Liver (tissue), 3 donors: ENCODE results near the gene SHH.

Source experiments
- ATF3 ChIP-seq: IDR thresholded peaks from 2 replicates; pipeline ENCODE4 v1.6.1; 2016; ENCODE audit warnings: antibody characterized with exemption
- CTCF ChIP-seq: fragments of 150-350 bp; IDR thresholded peaks from 2 replicates; pipeline ENCODE4 v1.5.1; 2017; ENCODE audit warnings: improper control_type of control experiment, low read depth, low read length; ENCODE audit not compliant: missing input control
- EGR1 ChIP-seq, 2 donors: IDR thresholded peaks; 2 replicates each; pipeline ENCODE4 v1.6.1; 2016 to 2018; ENCODE audit warnings: antibody characterized with exemption in 2 of 2, low read depth in 2 of 2
- FOXA1 ChIP-seq: IDR thresholded peaks from 2 replicates; pipeline ENCODE4 v1.6.1; 2016; ENCODE audit warnings: antibody characterized with exemption
- GABPA ChIP-seq, 2 donors: IDR thresholded peaks in 1 of 2; conservative IDR thresholded peaks in 1 of 2; 2 replicates each; pipeline ENCODE4 v1.6.1; 2016; ENCODE audit warnings: antibody characterized with exemption in 2 of 2, mild to moderate bottlenecking in 1 of 2, moderate library complexity in 1 of 2
- MAX ChIP-seq: IDR thresholded peaks from 2 replicates; pipeline ENCODE4 v1.6.1; 2016; ENCODE audit warnings: antibody characterized with exemption
- NR2F2 ChIP-seq: IDR thresholded peaks from 2 replicates; pipeline ENCODE4 v1.6.1; 2016; ENCODE audit warnings: antibody characterized with exemption
- REST ChIP-seq: IDR thresholded peaks from 2 replicates; pipeline ENCODE4 v1.6.1; 2016; ENCODE audit warnings: antibody characterized with exemption, mild to moderate bottlenecking
- TAF1 ChIP-seq: conservative IDR thresholded peaks from 2 replicates; pipeline ENCODE4 v1.6.1; 2016; ENCODE audit warnings: antibody characterized with exemption, mild to moderate bottlenecking
- YY1 ChIP-seq: IDR thresholded peaks from 2 replicates; pipeline ENCODE4 v1.6.1; 2016; ENCODE audit warnings: antibody characterized with exemption, mild to moderate bottlenecking
- donor health status: healthy.
- donor health status: healthy.

- TF ChIP-seq CTCF (no peak), YY1 (no peak), GABPA (IDR thresholded peaks at IDR 0.05 in 1 of 2, conservative IDR thresholded peaks at IDR 0.05 in 1 of 2) (no peak), EGR1 (IDR thresholded peaks at IDR 0.05; ENCODE audit: low read depth in 2 of 2) (no peak), TAF1 (no peak), REST (no peak), MAX (no peak), FOXA1 (no peak), ATF3 (no peak), NR2F2 (no peak)
Measured at GRCh38 chr7:155829796-155830470, 17.7 kb upstream of the SHH start.
